ENCODE data around the gene RAB6B.
"Not testable (repeated sequence)": the region's sequence is repeated elsewhere in the genome, so short reads cannot be mapped to it uniquely, and the experiment has no call there.

Gene RAB6B

DNA sequence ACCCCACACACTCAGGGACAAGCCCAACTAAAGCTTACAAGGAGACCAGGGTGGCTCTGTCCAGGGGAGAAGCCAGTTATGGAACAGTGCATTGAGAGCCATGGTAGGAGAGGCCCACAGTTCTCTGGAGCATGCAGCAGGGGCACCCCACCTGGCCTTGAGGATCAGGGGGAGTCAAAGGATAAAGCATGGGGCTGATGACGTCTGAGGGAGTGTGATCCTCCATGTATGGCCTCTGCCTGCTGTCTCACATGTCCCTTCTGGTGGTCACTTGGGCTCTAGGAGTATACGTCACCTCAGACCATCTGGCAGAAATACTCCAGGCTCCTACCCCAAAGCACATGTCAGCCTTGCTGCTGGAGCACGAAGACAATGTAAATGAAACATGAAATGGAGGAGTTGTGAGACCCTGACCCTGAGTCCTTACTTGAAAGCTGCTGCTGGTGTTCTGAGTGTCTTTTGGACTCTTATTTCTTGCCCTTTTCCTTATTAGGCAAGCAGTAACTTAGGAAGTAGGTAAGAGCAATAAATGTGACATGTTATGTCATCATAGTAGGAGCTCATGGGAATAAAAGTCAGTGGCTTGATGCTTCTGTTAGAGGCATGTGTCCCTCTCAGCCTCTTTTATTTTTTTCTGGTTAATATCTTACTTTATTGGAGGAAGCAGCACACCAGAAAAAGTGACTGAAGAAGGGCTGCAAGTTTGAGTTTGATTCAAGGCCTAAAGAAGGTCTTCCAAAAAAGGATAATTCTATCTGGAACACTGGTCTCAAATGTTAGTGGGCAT lies 74.6 kb downstream of the RAB6B start:
- DNase-seq = no peak

DNA sequence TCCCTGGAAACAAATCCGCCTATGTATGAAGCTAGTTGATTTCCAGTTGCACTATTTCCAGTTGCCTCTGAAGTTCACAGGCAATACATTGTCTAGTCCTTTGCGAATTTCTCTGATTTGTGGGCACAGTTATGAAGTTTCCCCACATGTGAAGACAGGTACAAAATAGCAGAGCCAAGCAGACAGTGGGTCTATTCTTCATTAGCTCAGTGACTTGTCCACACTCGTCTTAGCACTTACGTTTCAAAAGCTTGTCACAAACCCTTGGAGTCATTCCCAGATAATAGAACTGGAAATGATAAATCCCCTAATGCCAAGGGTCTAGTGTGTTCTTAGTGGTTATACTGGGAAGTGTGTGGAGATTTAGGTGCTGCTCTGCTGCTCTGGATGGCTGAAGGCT lies 75.6 kb downstream of the RAB6B start:
- no peak for DNase-seq

DNA sequence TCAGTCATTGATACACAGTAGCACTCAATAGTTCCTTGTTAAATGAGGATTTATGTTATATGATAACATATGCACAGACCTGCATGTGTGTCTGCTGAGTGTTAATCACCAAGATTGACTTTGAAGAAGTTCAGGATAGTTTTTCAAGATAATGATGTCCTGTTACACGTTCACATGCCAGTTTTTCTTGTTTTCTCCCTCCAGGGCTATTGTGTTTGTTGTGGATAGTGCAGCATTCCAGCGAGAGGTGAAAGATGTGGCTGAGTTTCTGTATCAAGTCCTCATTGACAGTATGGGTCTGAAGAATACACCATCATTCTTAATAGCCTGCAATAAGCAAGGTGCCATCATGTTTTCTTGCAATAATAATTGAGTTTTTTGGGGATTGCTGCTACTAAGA lies 80.3 kb downstream of the RAB6B start:
- DNase-seq = no peak

DNA sequence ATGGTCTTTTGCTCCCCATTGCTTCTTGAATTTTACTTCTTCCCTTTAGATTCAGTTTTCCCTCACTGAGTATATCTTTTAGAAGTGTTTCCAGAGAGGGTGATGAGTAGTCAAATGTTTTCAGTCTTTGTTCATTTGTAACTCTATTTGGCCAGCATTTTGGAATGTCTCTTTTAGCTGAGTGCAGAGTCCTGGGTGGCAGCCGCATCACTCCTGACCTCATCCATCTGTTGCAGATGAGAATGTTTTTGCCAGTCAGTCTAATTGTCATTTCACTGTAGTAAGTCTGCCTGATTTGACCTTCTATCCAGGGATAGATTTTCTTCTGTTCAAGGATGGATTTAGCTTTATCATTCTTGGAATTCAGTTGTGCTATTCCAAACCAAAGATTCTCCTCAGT lies 82.8 kb downstream of the RAB6B start:
- no peak for DNase-seq

DNA sequence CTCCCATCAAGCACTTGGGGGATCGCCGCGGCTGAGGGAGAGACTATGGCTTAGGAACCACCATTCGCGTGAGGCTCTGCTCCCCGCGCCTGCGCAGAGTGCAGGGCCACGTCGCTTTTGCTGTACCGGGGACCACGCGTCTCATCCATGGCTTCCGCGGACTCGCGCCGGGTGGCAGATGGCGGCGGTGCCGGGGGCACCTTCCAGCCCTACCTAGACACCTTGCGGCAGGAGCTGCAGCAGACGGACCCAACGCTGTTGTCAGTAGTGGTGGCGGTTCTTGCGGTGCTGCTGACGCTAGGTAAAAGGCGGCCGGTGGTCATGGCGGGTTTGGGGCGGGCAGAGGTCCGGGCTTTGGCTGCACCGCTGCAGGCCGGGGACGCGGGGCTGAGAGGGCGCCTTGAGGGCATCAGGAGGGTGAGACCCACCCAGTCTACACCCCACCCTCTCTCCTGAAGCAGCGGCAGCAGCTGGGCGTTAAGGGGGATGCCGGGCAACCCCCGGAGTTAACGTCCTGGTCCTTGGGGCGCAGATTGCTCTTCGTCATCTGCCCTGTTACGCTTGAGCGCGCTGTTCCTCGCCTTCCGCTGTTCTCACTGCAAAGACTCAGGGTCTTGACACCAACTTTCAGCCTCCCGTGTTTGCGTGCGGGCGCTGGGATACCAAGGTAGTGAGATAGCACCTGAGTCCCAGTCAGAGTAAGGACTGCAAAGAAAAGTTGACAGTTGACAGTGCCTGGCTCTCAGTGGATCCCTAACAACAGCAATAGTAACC lies 89.8 kb downstream of the RAB6B start, which contains the start of gene SRPRB:
Gene SRPRB, plus strand, starts transcription at position 114 of the 774 bp plus-strand sequence. Its CDS starts 34 bp downstream, at position 148.
- DNase-seq = peak; percentile 59 to 97 (median 91)

DNA sequence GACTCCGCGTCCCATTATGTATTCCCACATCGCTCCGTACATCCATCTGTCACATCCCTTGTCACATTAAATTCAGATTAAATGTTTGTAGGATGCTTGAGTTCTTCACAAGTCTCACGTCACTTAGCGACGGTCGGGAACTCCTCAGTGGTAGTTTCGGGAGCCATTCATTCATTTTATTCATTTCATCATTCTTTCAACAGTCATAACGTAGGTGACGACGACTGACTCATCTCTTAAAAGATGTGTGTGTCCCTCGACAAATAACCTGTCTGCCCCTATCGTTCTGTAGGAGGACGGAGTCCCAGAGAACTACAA lies 90.3 kb downstream of the RAB6B start:
- DNase-seq = no peak

DNA sequence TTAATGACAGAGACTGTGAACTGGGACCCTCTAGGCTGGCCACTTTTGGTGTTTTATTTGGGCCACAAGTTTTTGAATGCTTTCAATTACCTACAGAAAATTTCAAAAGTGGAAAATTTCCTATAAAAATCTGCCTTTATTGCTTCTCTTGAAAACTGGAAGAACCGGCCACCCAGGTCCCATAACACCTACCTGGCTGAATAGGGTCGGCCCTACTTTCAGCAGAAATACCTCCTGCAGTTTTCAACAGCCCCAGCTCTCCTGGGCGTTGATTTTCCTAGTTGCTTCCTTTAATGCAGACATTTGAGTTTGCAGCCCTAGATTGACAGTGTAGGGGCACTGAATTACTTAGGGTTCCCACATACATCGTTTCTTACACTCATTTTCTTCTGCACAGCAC lies 90.8 kb downstream of the RAB6B start:
- no peak for DNase-seq

DNA sequence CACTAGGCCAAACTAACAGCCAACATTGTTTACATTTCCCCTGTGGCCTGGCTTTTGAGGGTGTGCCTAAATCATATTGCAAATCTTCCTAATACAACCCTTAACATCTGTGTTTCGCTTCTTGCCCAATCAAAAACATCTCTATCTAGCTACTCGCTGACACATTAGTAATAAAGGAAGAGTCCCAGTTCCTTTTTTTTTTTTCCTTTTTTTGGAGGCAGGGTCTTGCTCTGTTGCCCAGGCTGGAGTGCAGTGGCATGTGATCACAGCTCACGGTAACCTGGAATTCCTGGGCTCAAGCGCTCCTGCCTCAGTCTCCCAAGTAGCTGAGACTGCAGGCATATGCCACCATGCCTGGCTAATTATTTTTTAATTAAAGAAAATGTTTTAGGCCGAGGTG lies 92.2 kb downstream of the RAB6B start:
- DNase-seq = no peak

DNA sequence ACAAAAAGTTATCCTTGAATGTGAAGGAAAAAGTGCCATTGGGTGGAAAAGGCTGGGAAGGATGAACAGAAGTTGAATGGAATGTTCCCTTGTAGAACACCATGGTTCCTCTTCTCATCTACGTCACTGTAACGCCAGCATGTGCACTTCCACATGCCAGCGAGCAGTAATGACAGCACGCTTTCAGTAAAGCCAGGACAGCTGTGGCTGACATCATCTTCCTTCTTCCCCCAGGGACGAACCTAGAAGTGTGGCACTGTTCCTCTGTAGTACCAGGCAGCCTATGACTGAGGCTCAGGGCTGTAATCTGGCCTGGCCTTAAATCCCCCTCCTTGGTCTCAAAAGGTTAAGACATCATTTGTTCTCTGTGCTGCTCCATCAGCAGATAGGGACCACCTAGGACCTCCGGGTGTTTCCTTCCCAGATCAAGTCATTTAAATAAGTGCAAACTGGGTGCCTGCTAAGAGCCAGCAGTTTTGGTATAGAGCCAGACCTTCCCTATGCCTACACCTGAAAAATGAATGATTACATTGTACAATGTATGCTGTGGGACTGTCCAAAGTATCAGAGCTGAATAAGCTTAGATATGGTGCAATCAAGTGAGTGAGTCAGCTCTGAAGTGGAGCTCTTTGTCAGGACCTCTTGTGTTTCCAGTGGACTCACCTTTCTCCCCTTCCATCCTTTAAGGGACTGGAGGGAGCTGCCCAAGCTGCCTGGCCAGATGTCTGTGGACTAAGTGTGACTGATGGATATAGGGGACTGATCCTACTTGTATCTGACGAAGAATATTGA lies 95.7 kb downstream of the RAB6B start:
- peak in 1 of 56 donors; percentile 15 for DNase-seq

DNA sequence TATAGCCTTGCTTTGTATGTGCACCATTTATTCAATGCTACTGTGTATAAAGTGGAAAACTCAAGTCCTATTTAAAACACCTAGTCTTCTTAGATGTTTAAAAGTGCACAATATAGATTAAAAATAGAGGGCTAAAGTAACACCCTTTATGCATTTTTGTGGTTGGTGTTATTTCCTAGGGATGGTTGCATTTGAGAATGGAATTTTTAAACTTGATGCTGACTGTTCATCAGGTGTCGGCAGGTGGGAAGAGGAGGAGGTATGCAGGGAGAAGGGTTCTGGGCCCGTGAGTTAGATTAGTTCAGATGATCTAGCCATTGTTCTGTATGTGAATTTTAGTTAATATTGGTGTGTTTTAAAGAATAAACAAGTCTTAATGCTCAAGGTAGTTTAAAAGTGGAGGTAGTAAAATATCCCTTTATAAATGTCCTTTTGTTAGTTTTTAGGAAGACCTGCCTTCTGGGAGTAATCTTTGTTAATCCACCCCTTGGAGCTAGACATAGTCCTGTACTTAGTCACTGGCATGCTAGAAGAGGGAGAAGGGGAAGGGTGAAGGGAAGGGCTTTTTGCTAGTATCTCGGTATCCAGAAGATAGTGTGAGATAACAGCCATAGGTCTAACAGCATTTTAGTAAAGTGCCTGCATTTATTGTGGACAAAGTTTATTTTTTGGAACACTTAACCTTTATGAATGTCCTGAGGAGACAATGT lies 98.1 kb downstream of the RAB6B start:
- no peak for DNase-seq

DNA sequence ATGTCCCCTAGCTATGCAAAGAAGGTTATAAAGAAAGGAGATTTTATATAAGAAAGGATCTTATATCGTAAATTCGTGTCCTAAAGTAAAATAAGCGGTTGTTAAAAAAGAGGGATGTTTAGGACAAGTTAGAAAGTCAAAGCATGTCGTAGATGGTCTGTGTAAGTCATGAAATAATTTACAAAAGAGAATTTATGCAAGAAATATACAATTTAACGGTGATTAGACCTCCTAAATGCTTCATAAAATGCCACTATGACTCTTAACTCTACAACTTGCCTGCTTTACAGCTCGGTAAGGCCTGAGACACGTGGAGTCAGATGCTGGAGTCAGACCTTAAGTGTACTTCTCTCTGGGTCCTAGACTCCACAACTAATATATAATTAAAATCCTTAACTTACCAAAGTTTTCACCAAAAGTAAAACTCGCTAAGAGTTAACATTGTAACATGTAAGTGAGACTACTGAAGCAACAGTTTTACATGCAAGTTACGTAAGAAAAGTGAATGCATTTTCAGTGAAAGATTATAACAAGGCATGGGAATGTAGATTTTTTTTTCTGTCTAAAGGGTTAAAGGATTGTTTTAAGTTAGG lies 103.4 kb downstream of the RAB6B start:
- no peak for DNase-seq

DNA sequence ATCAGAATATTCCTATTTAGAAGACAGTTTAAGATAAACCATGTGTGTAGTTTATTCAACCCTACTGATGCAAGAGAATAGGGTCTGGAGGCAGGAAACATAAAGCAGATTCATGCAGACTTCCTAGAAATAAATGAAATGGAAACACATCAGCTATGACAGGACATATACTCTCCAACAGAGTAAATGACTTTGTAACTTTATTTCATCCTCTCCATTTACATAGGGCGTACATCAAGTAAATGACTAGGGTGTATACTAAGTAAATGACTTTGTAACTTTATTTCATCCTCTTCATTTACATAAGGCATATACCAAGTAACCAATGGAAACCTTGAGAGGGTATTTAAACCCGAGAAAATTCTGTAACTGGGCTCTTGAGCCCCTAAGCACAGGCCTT lies 107.7 kb downstream of the RAB6B start:
- no peak for DNase-seq

DNA sequence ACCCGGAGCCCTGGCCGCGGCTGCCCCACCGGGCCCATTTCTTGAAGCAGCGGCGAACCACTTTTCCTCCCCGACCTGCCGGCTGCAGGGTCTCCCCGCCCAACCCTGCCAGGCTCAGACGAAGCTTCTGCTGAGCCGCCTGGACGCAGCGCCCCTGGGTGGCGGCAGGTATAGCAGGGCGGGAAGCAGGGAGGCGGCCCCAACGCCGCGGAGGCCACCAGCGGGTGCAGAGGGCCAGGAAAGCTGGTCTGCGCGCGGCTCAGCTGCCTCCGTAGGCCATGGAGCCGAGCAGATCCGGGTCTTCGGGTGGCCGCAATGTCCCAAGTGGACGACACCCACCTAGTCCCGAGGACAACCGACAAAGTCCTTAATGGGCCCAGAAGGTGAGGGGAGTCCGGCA lies 111.9 kb downstream of the RAB6B start:
- no peak for DNase-seq

DNA sequence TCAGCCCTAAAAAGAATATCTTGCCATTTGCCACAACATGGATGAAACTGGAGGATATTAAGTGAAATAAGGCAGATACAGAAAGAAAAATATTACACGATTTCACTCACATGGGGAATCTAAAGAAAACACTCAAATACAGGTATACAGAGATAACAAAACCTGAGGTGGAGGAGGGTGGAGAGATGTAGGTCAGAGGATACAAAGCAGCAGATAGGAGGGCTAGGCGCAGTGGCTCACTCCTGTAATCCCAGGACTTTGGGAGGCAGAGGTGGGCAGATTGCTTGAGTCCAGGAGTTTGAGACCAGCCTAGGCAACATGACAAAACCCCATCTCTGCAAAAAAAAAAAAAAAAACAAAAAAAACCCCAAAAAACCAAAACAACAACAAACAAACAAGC lies 113.2 kb downstream of the RAB6B start:
- DNase-seq = no peak

DNA sequence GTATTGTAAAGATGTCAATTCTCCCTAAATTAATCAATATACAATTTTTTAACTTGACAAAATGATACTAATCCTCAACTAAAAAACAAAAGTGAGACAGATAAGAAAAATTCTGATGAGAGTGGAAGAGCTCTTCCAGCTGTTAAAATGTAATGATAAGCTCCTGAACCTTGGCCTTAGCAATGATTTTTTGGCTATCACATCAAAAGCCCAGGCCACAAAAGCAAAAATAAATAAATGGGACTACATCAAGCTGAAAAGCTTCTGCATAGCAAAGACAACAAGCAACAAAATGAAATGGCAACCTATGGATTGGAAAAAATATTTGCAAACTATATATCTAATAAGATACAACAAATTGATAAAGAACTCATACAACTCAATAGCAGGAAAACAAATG lies 114.1 kb downstream of the RAB6B start:
- no peak for DNase-seq

DNA sequence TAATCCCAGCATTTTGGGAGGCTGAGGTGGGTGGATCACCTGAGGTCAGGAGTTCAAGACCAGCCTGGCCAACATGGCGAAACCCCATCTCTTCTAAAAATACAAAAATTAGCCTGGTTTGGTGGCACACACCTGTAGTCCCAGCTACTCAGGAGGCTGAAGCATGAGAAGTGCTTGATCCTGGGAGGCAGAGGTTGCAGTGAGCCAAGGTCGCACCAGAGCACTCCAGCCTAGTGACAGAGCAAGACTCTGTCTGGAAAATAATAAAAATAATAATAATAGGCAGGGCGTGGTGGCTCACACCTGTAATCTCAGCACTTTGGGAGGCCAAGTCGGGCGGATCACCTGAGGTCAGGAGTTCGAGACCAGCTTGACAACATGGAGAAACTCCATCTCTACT lies 114.9 kb downstream of the RAB6B start:
- not testable (repeated sequence) for DNase-seq

DNA sequence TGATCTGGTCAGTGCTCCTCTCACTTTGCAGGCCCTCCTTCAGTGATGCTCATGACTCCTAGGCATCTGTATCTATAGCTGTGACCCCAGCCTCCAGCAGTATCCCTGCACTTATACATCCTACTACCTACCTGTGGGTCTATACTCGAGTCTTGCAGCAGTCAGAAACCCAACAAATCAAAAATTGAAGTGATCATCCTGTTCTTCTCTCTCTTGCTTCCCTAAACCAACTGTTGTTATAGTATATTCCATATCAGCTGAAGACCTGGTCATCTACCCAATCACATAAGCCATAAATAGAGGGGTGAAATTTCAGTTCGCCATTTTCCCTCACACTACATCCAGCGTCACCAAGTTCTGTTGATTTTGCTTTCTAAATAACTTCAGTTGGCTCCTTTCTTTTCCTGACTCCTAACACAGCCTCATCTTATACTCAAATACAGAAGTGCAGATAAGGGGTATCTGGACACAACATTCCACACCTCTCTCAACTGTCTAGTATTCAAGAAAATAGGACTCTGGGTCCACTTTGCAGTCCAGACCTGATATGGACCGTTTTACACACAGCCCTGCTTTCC lies 116.0 kb downstream of the RAB6B start:
- DNase-seq = no peak

DNA sequence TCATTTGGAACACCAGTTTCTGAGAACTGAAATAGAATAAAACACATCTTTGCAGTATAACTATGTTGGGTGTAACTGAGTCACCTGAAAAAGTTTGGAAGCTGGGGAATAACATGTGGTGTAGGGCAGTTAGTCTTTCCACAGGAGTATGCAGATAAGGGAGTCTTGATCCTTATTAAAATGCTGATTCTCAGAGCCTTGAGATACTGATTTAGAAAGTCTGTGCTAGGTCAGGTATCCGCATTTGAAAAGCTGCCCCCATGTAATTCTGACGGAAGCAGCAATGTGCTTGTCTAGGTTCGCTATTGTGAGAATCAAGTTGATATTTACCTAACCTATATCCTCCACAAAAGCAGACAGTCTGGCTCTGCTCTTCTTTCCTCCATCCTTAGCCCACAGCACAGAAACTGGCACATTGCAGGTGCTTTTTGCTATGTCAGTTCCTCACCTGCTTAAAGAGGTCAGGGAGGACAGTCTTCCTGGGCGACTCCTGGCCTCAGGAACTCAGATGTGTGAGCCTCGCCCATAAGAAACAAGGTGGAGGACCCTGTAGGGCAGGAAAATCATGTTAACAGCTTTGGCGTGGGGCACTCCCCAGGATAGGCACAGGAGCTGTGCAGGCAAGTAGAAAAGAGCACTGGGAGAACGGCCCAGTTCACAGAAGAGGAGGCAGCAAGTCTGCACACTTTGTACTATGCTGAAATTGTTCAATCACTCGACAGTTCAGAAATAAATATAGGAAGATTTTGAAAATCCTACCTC lies 117.7 kb downstream of the RAB6B start:
- DNase-seq = no peak

DNA sequence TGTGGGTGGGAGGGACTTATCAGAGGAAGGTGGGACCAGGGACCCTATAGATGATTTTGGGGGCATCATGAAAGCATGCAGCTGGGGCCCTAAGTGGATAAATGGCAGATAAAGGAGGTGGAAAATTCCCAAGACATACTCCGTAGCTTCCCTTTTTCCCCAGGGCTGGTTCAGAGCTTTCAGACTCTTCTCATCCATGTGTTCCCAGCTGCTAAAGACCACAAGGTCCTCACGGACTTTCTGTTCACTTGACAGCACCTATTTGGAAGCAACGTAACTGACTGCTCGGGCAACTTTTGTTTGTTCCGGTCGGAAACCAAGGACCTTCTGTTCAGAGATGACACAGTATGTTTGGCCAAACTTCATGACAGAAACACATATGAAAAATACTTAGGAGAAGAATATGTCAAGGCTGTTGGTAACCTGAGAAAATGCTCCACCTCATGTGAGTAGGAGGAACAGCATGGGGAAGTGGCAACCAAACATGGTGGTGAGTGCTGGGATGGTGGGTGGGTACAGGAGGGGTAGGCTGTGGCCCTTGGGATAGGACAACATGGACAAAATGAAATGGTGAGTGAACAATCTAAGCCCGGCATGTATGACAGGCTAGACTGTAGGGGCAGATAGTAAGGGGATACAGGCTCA lies 118.8 kb downstream of the RAB6B start:
- DNase-seq = no peak
